ENCODE data around the gene HSD17B2.

The HSD17B2 gene

GRCh38 chr16:82050909-82051357 lies 15.9 kb downstream of the HSD17B2 start:
- no peak overlapping the region for H3K4me3 ChIP-seq (replicated peaks in 1 of 2; ENCODE audit: low read depth in 2 of 2, low read length in 2 of 2)
- DNase-seq (ENCODE audit: low read depth in 2 of 2): no peak
- TF ChIP-seq CTCF (IDR thresholded peaks at IDR 0.05; ENCODE audit: low read depth, low read length): no peak

- no peak for TF ChIP-seq CTCF (IDR thresholded peaks at IDR 0.05; ENCODE audit: low read depth, low read length)
- H3K4me3 ChIP-seq (replicated peaks in 1 of 2; ENCODE audit: low read depth in 2 of 2, low read length in 2 of 2): no peak overlapping the region
Observed at GRCh38 chr16:82051656-82052055, 16.6 kb downstream of the HSD17B2 start.

GRCh38 chr16:82055117-82055516 lies 20.1 kb downstream of the HSD17B2 start:
- DNase-seq (ENCODE audit: low read depth in 2 of 2): no peak
- no peak for TF ChIP-seq CTCF (IDR thresholded peaks at IDR 0.05; ENCODE audit: low read depth, low read length)
- no peak overlapping the region for H3K4me3 ChIP-seq (replicated peaks in 1 of 2; ENCODE audit: low read depth in 2 of 2, low read length in 2 of 2)

More at GRCh38 chr16:82051656-82052055, 16.6 kb downstream of the HSD17B2 start:
- DNase-seq (ENCODE audit: low read depth in 2 of 2): no peak

- TF ChIP-seq CTCF (IDR thresholded peaks at IDR 0.05; ENCODE audit: low read depth, low read length): no peak
- no peak overlapping the region for H3K4me3 ChIP-seq (replicated peaks in 1 of 2; ENCODE audit: low read depth in 2 of 2, low read length in 2 of 2)
- no peak for DNase-seq (ENCODE audit: low read depth in 2 of 2)
Observed at GRCh38 chr16:82055728-82056549, 20.9 kb downstream of the HSD17B2 start.

GRCh38 chr16:82056550-82056896 lies 21.5 kb downstream of the HSD17B2 start:
- no peak overlapping the region for H3K4me3 ChIP-seq (replicated peaks in 1 of 2; ENCODE audit: low read depth in 2 of 2, low read length in 2 of 2)
- TF ChIP-seq CTCF (IDR thresholded peaks at IDR 0.05; ENCODE audit: low read depth, low read length): no peak
- DNase-seq (ENCODE audit: low read depth in 2 of 2): no peak

- no peak for TF ChIP-seq CTCF (IDR thresholded peaks at IDR 0.05; ENCODE audit: low read depth, low read length)
- no peak for DNase-seq (ENCODE audit: low read depth in 2 of 2)
- H3K4me3 ChIP-seq (replicated peaks in 1 of 2; ENCODE audit: low read depth in 2 of 2, low read length in 2 of 2): no peak overlapping the region
Observed at GRCh38 chr16:82059161-82059982, 24.3 kb downstream of the HSD17B2 start.

All from cardiac fibroblast (primary cell).